Measurements from ENCODE around the gene HSPBP1.
A peak's percentile ranks its signal among the peaks of the same experiment; 100 is the strongest.

Gene HSPBP1

DNA sequence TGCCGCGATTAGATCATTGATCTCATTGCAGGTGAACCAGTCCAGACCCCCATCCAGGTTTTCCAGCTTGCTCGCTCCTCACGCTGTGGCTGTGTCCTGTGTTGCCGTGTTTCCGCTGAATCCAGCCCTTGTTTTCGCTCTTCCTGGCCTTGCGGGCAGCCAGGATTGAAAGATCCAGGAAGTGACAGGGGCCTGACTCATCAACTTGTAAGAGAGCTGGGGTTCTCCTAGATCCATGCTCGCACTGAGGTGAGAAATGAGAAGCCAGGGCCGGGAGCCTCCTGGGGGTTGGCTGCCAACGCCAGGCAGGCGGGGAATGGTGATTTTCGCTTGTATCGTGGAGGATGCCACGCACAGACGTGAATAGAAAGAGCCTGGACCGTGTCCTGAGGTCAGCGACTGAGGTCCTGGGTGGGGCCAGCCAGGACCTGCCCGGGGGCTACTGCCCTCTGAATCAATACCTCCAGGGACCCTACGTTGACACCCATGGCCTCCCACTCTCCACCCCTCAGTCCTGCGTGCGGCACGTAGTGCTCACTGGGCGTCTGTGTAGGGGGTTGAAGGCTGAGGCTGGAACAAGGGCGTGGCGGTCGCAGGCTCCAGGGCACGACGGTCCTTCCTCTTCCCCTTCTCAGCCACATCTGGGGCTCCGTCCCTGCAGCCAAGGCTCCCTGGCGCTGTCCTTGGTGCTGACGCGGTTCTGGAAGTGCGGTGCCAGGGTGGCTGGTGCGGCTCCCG, 63.3 kb downstream of the HSPBP1 start:
- peak; percentile 23 for DNase-seq (ENCODE audit: low read depth)

DNA sequence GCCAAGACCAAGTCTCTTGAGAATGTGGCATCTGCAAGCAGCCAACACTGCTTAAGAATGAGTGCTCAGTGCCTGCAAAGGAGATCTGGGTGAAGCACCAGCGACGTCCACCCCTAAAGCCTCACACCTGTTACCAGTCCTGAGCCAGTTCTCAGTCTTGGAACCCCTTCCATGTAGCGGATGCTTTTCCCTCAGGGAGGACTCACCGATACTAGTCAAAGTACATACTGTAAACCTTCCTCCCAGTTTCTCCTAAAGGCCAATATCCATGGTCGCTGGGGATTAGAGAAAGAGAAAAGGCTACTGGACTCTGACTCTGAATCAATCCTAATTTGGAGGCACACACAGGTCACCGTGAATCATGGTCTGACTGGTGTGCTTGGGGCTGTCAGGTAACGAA, 66.4 kb downstream of the HSPBP1 start:
- DNase-seq (ENCODE audit: low read depth) = no peak

GRCh38 chr19:55212447-55212846, 67.5 kb downstream of the HSPBP1 start:
- peak; percentile 16 for DNase-seq (ENCODE audit: low read depth)

Measured in activated T-cell treated with anti-CD3 and anti-CD28 coated beads for 1 hour (primary cell).